ENCODE data around the gene MBOAT7. TPM values are rescaled to one million over a fixed set of nuclear protein-coding genes. Genes with fewer than 3 reads are reported as not detected.
A peak's percentile ranks its signal among the peaks of the same experiment; 100 is the strongest.

MBOAT7 gene
- total RNA-seq, 2 donors from 2014 or later = 40.5 to 98.9 TPM

GRCh38 chr19:54169149-54169740 lies 20.1 kb downstream of the MBOAT7 start:
- DNase-seq (no peak), ATAC-seq (no peak)
- 82 to 89% methylated on average over 13 to 18 of the region's 21 CpGs for WGBS, 2 donors
- Histone ChIP-seq H3K9me3 (no peaks in the 10 kb centered on the region), H3K4me3 (no peak overlapping the region), H3K27me3 (no peaks in the 10 kb centered on the region), H3K27ac (no peak overlapping the region), H3K4me1 (peaks cover 21% of the 10 kb centered on the region), H3K36me3 (replicated peaks in 1 of 2; ENCODE audit: insufficient read depth in 1 of 2, low read depth in 2 of 2) (no peaks in the 10 kb centered on the region)
- no peak for TF ChIP-seq CTCF (IDR thresholded peaks at IDR 0.05)
- no peak for TF ChIP-seq POLR2A (IDR thresholded peaks at IDR 0.05)
- intact Hi-C loops (cut with DNase I) = loop anchor here (5.0 kb wide), 1 partner anchor 63 kb away; no protein-coding TSS in a partner anchor

GRCh38 chr19:54168174-54168917 lies 21.0 kb downstream of the MBOAT7 start:
- H3K27ac ChIP-seq = no peak overlapping the region
- no peaks in the 10 kb centered on the region for H3K27me3 ChIP-seq
- intact Hi-C loops (cut with DNase I) = loop anchor here (5.0 kb wide), 1 partner anchor 64 kb away; no protein-coding TSS in a partner anchor
- peaks cover 16% of the 10 kb centered on the region for H3K4me1 ChIP-seq
- H3K4me3 ChIP-seq = no peak overlapping the region
- 26 to 47% methylated on average over 14 to 25 of the region's 25 CpGs for WGBS, 2 donors
- H3K9me3 ChIP-seq = no peaks in the 10 kb centered on the region
- TF ChIP-seq CTCF (IDR thresholded peaks at IDR 0.05) (peak; percentile 67 to 94 (median 86)), POLR2A (IDR thresholded peaks at IDR 0.05) (no peak)
- no peaks in the 10 kb centered on the region for H3K36me3 ChIP-seq (replicated peaks in 1 of 2; ENCODE audit: insufficient read depth in 1 of 2, low read depth in 2 of 2)
- DNase-seq (peak; percentile 90 to 95 (median 93)), ATAC-seq (peak; percentile 67)

- 91 to 93% methylated on average over 25 of the region's 25 CpGs for WGBS, 2 donors
- intact Hi-C loops (cut with DNase I) = loop anchor here (5.0 kb wide), 1 partner anchor 67 kb away; no protein-coding TSS in a partner anchor
- Histone ChIP-seq H3K27me3 (no peaks in the 10 kb centered on the region), H3K4me1 (peaks cover 34% of the 10 kb centered on the region), H3K27ac (no peak overlapping the region), H3K4me3 (no peak overlapping the region), H3K36me3 (replicated peaks in 1 of 2; ENCODE audit: insufficient read depth in 1 of 2, low read depth in 2 of 2) (no peaks in the 10 kb centered on the region), H3K9me3 (no peaks in the 10 kb centered on the region)
- DNase-seq (no peak), ATAC-seq (no peak)
- TF ChIP-seq POLR2A (IDR thresholded peaks at IDR 0.05) (no peak), CTCF (IDR thresholded peaks at IDR 0.05) (no peak)
Observed at GRCh38 chr19:54165222-54165621, 24.2 kb downstream of the MBOAT7 start.

- TF ChIP-seq POLR2A (IDR thresholded peaks at IDR 0.05) = peak in 1 of 3 donors; percentile 11
- TF ChIP-seq CTCF (IDR thresholded peaks at IDR 0.05) = no peak
- H3K36me3 ChIP-seq (replicated peaks in 1 of 2; ENCODE audit: insufficient read depth in 1 of 2, low read depth in 2 of 2) = no peaks in the 10 kb centered on the region
- no peaks in the 10 kb centered on the region for H3K9me3 ChIP-seq
- H3K27me3 ChIP-seq = no peaks in the 10 kb centered on the region
- intact Hi-C loops (cut with DNase I) = loop anchor here (5.0 kb wide), 1 partner anchor 68 kb away; no protein-coding TSS in a partner anchor
- no peak overlapping the region for H3K4me3 ChIP-seq
- WGBS, 2 donors = 19 to 26% methylated on average over 13 to 35 of the region's 37 CpGs
- H3K27ac ChIP-seq = no peak overlapping the region
- DNase-seq = peak; percentile 61 to 75 (median 62)
- peaks cover 36% of the 10 kb centered on the region for H3K4me1 ChIP-seq
- ATAC-seq = no peak
Observed at GRCh38 chr19:54164369-54165068, 24.9 kb downstream of the MBOAT7 start.

All from body of pancreas (tissue), 4 donors.